Measurements from ENCODE around the gene SDK2. TPM values are rescaled to one million over a fixed set of nuclear protein-coding genes. Genes with fewer than 3 reads are reported as not detected.
"Not testable (repeated sequence)": the region's sequence is repeated elsewhere in the genome, so short reads cannot be mapped to it uniquely, and the experiment has no call there.

Gene SDK2
- total and polyA plus RNA-seq, 2 experiments from 2014 or later, result 0.59 to 1.2 TPM

GRCh38 chr17:73311781-73312641 lies 332.2 kb downstream of the SDK2 start, which contains the start of gene CDC42EP4:
TSS of gene CDC42EP4 (minus strand) at chr17:73312001. CDS start at chr17:73286500, 25,501 bp downstream.
- H3K9me2 ChIP-seq (replicated peaks; ENCODE audit: insufficient read depth), result no peaks in the 10 kb centered on the region
- H3K27me3 ChIP-seq, result no peaks in the 10 kb centered on the region
- peak within 1 kb of the TSS; percentile 90 for H3K4me3 ChIP-seq
- 1% methylated on average over 63 of the region's 71 CpGs for WGBS (ENCODE audit: low lambda C conversion rate, missing lambda C conversion rate)
- DNase-seq (ENCODE audit: low spot score), result peak; percentile 98
- peaks cover 7% of the 10 kb centered on the region for H4K20me1 ChIP-seq (ENCODE audit: insufficient read depth, poor library complexity, severe bottlenecking)
- H3K79me2 ChIP-seq, result peaks cover 39% of the 10 kb centered on the region
- H2AFZ ChIP-seq, result peak within 1 kb of the TSS; percentile 58
- H3K9me3 ChIP-seq (ENCODE audit: low read depth), result no peaks in the 10 kb centered on the region
- peak within 1 kb of the TSS; percentile 100 for H3K27ac ChIP-seq
- TF ChIP-seq, protein P1, sequence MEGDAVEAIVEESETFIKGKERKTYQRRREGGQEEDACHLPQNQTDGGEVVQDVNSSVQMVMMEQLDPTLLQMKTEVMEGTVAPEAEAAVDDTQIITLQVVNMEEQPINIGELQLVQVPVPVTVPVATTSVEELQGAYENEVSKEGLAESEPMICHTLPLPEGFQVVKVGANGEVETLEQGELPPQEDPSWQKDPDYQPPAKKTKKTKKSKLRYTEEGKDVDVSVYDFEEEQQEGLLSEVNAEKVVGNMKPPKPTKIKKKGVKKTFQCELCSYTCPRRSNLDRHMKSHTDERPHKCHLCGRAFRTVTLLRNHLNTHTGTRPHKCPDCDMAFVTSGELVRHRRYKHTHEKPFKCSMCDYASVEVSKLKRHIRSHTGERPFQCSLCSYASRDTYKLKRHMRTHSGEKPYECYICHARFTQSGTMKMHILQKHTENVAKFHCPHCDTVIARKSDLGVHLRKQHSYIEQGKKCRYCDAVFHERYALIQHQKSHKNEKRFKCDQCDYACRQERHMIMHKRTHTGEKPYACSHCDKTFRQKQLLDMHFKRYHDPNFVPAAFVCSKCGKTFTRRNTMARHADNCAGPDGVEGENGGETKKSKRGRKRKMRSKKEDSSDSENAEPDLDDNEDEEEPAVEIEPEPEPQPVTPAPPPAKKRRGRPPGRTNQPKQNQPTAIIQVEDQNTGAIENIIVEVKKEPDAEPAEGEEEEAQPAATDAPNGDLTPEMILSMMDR (IDR thresholded peaks at IDR 0.05; ENCODE audit: poor library complexity), result no peak
- no peak for TF ChIP-seq EZH2phosphoT487 (IDR thresholded peaks at IDR 0.05; ENCODE audit: low read depth, severe bottlenecking, unreplicated experiment)
- no peak for TF ChIP-seq EZH2 (IDR thresholded peaks at IDR 0.05; ENCODE audit: borderline replicate concordance)
- H3K4me1 ChIP-seq (ENCODE audit: insufficient read depth), result peaks cover 31% of the 10 kb centered on the region
- H3K4me2 ChIP-seq, result peak within 1 kb of the TSS; percentile 94
- no peaks in the 10 kb centered on the region for H3K36me3 ChIP-seq (replicated peaks; ENCODE audit: insufficient read depth, low read depth)

DNA sequence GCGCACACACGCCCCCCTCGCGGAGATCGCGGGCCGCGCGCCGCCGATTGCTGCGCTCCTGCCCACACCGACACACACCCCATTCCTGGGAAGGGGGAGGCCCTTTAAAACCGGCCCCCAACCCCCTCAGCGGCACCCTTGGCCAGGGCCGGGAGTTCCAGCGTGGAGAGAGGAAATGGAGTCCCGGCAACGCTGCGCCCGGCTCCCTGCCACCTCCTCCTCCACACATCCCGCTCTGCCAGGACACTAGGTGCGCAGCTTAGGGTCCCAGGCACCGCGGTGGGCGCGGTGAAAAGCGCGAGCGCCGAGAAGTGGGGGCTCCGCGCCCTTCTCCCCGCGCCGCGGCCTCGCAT lies 332.8 kb downstream of the SDK2 start:
- peak overlapping the region; percentile 13 for H2AFZ ChIP-seq
- H4K20me1 ChIP-seq (ENCODE audit: insufficient read depth, poor library complexity, severe bottlenecking), result peaks cover 13% of the 10 kb centered on the region
- peaks cover 34% of the 10 kb centered on the region for H3K4me1 ChIP-seq (ENCODE audit: insufficient read depth)
- H3K4me3 ChIP-seq, result peak overlapping the region; percentile 90
- TF ChIP-seq EZH2phosphoT487 (IDR thresholded peaks at IDR 0.05; ENCODE audit: low read depth, severe bottlenecking, unreplicated experiment), result no peak
- TF ChIP-seq, protein P1 (IDR thresholded peaks at IDR 0.05; ENCODE audit: poor library complexity), result no peak
- TF ChIP-seq EZH2 (IDR thresholded peaks at IDR 0.05; ENCODE audit: borderline replicate concordance), result no peak
- H3K79me2 ChIP-seq, result peaks cover 45% of the 10 kb centered on the region
- no peaks in the 10 kb centered on the region for H3K36me3 ChIP-seq (replicated peaks; ENCODE audit: insufficient read depth, low read depth)
- no peaks in the 10 kb centered on the region for H3K27me3 ChIP-seq
- H3K9me2 ChIP-seq (replicated peaks; ENCODE audit: insufficient read depth), result no peaks in the 10 kb centered on the region
- H3K4me2 ChIP-seq, result peak overlapping the region; percentile 94
- under 1% methylated on average over 33 of the region's 38 CpGs for WGBS (ENCODE audit: low lambda C conversion rate, missing lambda C conversion rate)
- DNase-seq (ENCODE audit: low spot score), result no peak
- no peaks in the 10 kb centered on the region for H3K9me3 ChIP-seq (ENCODE audit: low read depth)
- H3K27ac ChIP-seq, result peak overlapping the region; percentile 100

DNA sequence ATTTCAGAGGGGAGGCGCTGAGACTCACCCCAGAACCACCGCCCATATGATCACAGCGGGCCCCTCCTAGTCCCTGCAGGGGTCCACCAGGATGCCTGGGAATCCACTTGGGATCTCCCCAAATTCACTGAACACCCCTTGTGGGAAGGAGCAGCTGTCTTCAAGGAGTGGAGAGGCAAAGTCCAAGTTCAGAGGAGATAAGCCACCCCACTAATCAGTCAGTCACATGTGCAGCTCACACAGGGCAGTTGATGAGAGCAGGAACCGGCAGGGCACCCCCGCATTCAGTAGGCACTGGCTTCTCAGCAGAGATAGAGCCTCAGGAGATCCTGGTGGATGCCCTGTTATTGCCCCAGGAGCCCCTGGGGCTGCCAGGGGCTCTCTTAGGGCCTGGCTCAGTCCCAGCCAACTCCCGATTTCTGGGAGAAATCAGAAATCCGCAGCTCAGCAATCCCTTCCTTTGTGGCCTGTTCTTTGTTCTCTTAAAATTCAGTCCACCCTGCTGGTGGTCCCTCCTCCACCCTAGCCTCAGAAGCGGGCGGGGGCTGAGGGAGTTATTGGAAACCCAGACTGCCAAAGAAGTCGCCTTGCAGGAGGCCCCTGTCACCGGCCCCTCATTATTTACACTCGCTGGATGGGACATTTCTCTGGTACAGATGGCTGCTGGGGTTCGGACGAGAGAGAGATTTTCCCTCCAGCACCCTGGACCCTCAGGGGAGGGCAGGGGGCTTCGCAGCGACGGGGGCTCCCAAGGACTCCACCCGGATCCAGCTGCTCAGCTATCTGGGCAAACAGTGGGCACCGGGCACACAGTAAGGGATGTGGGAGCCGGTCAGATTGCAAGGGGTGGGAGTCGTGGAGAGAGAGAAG lies 334.3 kb downstream of the SDK2 start:
- H3K4me2 ChIP-seq, result peak overlapping the region; percentile 94
- peaks cover 45% of the 10 kb centered on the region for H3K4me1 ChIP-seq (ENCODE audit: insufficient read depth)
- WGBS (ENCODE audit: low lambda C conversion rate, missing lambda C conversion rate), result 5% methylated on average over 19 of the region's 21 CpGs
- H3K9me2 ChIP-seq (replicated peaks; ENCODE audit: insufficient read depth), result no peaks in the 10 kb centered on the region
- H2AFZ ChIP-seq, result no peak overlapping the region
- H4K20me1 ChIP-seq (ENCODE audit: insufficient read depth, poor library complexity, severe bottlenecking), result peaks cover 24% of the 10 kb centered on the region
- peak overlapping the region; percentile 90 for H3K4me3 ChIP-seq
- no peaks in the 10 kb centered on the region for H3K9me3 ChIP-seq (ENCODE audit: low read depth)
- H3K27me3 ChIP-seq, result no peaks in the 10 kb centered on the region
- peak overlapping the region; percentile 100 for H3K27ac ChIP-seq
- no peaks in the 10 kb centered on the region for H3K36me3 ChIP-seq (replicated peaks; ENCODE audit: insufficient read depth, low read depth)
- DNase-seq (ENCODE audit: low spot score), result peak; percentile 81
- TF ChIP-seq, protein P1 (IDR thresholded peaks at IDR 0.05; ENCODE audit: poor library complexity), result no peak
- no peak for TF ChIP-seq EZH2 (IDR thresholded peaks at IDR 0.05; ENCODE audit: borderline replicate concordance)
- no peak for TF ChIP-seq EZH2phosphoT487 (IDR thresholded peaks at IDR 0.05; ENCODE audit: low read depth, severe bottlenecking, unreplicated experiment)
- H3K79me2 ChIP-seq, result peaks cover 59% of the 10 kb centered on the region

DNA sequence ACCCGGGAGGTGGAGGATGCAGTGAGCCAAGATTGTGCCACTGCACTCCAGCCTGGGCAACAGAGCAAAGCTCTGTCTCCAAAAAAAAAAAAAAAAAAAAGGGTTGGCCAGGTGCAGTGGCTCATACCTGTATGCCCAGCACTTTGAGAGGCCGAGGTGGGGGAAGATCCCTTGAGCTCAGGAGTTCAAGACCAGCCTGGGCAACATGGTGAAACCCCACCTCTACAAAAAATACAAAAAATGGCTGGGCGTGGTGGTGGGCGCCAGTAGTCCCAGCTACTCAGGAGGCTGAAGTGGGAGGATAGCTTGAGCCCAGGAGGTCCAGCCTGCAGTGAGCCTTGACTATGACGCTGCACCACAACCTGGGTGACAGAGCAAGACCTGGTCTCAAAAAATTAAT lies 335.3 kb downstream of the SDK2 start:
- not testable (repeated sequence) for H3K9me3 ChIP-seq (ENCODE audit: low read depth); H3K9me2 ChIP-seq (replicated peaks; ENCODE audit: insufficient read depth); H2AFZ ChIP-seq; H3K36me3 ChIP-seq (replicated peaks; ENCODE audit: insufficient read depth, low read depth); DNase-seq (ENCODE audit: low spot score); H3K27me3 ChIP-seq
- Histone ChIP-seq H3K79me2 (peaks cover 69% of the 10 kb centered on the region), H3K27ac (peak overlapping the region; percentile 100), H3K4me2 (peak overlapping the region; percentile 94), H3K4me1 (ENCODE audit: insufficient read depth) (peaks cover 55% of the 10 kb centered on the region), H3K4me3 (peak overlapping the region; percentile 90), H4K20me1 (ENCODE audit: insufficient read depth, poor library complexity, severe bottlenecking) (peaks cover 34% of the 10 kb centered on the region)
- WGBS (ENCODE audit: low lambda C conversion rate, missing lambda C conversion rate), result 88% methylated on average over 4 of the region's 5 CpGs

Measured in hepatocyte (in vitro differentiated cells).